Vagina (tissue), 2 donors: ENCODE results near the gene CLIC1.

Experiments
- CTCF ChIP-seq, 3 experiments: fragments of 450-650 bp in 2 of 3; fragments of 200-600 bp in 1 of 3; sonication (generic) in 1 of 3; IDR thresholded peaks; one replicate each; pipeline ENCODE4 v1.5.1; 2017 to 2019; ENCODE audit warnings: antibody characterized with exemption in 3 of 3, mild to moderate bottlenecking in 2 of 3, moderate library complexity in 2 of 3
- POLR2A ChIP-seq, 2 donors: fragments of 450-650 bp; IDR thresholded peaks; one replicate each; pipeline ENCODE4 v1.6.1; 2017; ENCODE audit warnings: antibody characterized with exemption in 2 of 2, mild to moderate bottlenecking in 2 of 2, moderate library complexity in 2 of 2
- POLR2AphosphoS5 ChIP-seq, 2 donors: sonication (generic); formaldehyde crosslinking; IDR thresholded peaks; one replicate each; pipeline ENCODE4 v1.9.0; 2017; ENCODE audit warnings: antibody characterized with exemption in 2 of 2, mild to moderate bottlenecking in 2 of 2, low read depth in 1 of 2; ENCODE audit not compliant: insufficient read depth in 1 of 2

GRCh38 chr6:31763619-31763940 lies 27.2 kb upstream of the CLIC1 start:
- TF ChIP-seq CTCF (IDR thresholded peaks at IDR 0.05) (no peak), POLR2A (IDR thresholded peaks at IDR 0.05) (no peak), POLR2AphosphoS5 (IDR thresholded peaks at IDR 0.05; ENCODE audit: insufficient read depth in 1 of 2, low read depth in 1 of 2) (no peak)
